Left ventricle myocardium inferior (tissue), 1 donor: ENCODE data around the gene MMP7. TPM values are rescaled to one million over a fixed set of nuclear protein-coding genes. Genes with fewer than 3 reads are reported as not detected.

Experiments
- DNase-seq: peaks from one replicate; pipeline ENCODE4 v3.0.0-alpha.2; 2020
- H3K27ac ChIP-seq: fragments of 200-600 bp; replicated peaks from 2 replicates; pipeline ENCODE4 v1.8.0; 2021
- H3K27me3 ChIP-seq: fragments of 200-600 bp; 2 replicates; pipeline ENCODE4 v1.8.0; 2021; ENCODE audit warnings: low read depth
- H3K36me3 ChIP-seq: fragments of 200-600 bp; 2 replicates; pipeline ENCODE4 v1.8.0; 2021
- H3K4me1 ChIP-seq: fragments of 200-600 bp; 2 replicates; pipeline ENCODE4 v1.8.0; 2021
- H3K4me3 ChIP-seq: fragments of 200-600 bp; 2 replicates; pipeline ENCODE4 v1.8.0; 2021; ENCODE audit warnings: mild to moderate bottlenecking, moderate library complexity
- H3K9me3 ChIP-seq: fragments of 200-600 bp; replicated peaks from 2 replicates; pipeline ENCODE4 v1.8.0; 2021
- intact Hi-C: fragments of 100-400 bp; cut with micrococcal nuclease; formaldehyde crosslinking; loops from one replicate; pipeline ENCODE4 v1.11.0; 2022
- total RNA-seq: library from RNA; stranded (reverse); fragmentation: NEBNext Ultra II Directional; extraction: Animal tissue kit (Norgen Biotek cat#: 25700); gene quantifications from one replicate; pipeline ENCODE4 v1.2.1, GENCODE V29; 2021
- TF ChIP-seq, protein P1 (sequence below): fragments of 200-600 bp; IDR thresholded peaks from 2 replicates; pipeline ENCODE4 v1.8.0; 2021; ENCODE audit warnings: antibody characterized with exemption, mild to moderate bottlenecking, borderline replicate concordance
- donor health status: DM: no; HTN: yes; CAD: no; lungs with severe emphysema.

The MMP7 gene
- total RNA-seq, 1 donor from 2014 or later = not detected

DNA sequence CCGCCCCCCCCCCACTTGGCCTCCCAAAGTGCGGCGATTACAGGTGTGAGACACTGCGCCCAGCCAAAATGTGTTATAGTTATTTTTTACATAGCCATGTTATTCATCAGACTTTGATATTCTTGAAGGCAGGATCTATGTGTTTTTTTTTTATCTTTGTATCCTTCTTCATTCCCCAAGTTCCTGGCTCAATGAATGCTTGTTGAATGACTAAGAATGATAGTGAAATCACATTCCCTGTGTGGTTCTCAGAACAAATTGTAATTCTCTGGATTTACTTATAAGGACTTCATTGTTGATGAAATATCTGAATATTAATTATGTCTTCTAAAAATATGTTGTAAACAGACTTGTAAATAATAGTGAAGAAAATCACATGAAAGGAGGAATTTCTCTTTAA is 33.5 kb downstream of the MMP7 start:
- no peaks in the 10 kb centered on the region for H3K36me3 ChIP-seq
- intact Hi-C loops = loop anchor here (5.0 kb wide), 1 partner anchor 155 kb away; no protein-coding TSS in a partner anchor
- no peaks in the 10 kb centered on the region for H3K4me1 ChIP-seq
- H3K4me3 ChIP-seq = no peak overlapping the region
- no peaks in the 10 kb centered on the region for H3K9me3 ChIP-seq
- TF ChIP-seq, protein P1, sequence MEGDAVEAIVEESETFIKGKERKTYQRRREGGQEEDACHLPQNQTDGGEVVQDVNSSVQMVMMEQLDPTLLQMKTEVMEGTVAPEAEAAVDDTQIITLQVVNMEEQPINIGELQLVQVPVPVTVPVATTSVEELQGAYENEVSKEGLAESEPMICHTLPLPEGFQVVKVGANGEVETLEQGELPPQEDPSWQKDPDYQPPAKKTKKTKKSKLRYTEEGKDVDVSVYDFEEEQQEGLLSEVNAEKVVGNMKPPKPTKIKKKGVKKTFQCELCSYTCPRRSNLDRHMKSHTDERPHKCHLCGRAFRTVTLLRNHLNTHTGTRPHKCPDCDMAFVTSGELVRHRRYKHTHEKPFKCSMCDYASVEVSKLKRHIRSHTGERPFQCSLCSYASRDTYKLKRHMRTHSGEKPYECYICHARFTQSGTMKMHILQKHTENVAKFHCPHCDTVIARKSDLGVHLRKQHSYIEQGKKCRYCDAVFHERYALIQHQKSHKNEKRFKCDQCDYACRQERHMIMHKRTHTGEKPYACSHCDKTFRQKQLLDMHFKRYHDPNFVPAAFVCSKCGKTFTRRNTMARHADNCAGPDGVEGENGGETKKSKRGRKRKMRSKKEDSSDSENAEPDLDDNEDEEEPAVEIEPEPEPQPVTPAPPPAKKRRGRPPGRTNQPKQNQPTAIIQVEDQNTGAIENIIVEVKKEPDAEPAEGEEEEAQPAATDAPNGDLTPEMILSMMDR = no peak
- DNase-seq = no peak
- H3K27me3 ChIP-seq = peaks cover 23% of the 10 kb centered on the region
- H3K27ac ChIP-seq = no peak overlapping the region

DNA sequence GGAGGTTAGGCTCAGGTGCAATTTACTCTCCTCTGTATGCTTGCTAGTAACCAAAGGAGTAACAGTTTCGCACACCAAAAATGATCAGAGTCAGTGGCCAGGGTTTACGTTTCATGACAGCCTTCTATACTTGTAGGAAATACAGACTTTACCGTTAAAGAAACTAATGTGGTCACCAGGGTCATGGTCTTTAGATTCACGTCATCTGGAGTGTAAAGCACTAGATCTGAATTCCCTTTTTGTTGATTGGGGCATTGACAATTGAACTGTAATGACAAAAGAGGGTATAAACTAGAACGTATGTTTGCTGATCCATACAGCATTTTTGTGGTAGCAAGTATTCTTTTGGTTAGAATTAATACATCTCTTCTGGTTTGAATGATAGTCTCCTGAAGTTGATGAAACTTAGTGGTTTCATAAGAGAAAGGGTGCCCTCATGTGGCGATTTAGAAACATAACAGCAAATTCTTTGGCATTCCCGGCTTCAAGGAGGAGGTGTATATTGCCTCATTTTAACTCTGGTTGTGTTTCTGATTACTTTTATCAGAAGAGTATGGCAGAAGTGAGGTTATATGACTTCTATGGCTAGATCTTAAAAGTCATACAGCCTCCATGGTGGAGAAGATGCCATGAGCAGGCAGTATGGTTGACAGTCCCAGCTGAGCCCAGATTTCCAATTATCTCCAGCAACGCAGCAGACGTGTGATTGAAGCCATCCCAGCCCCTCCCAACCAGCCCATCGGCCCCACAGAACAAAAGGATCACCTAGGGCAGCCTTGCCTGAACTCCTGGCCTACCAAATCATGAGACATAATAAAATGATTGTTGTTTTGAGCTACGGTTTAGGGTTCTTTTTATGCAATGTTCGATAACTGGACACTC is 35.1 kb downstream of the MMP7 start:
- intact Hi-C loops = loop anchor here (5.0 kb wide), 1 partner anchor 153 kb away; no protein-coding TSS in a partner anchor
- H3K27ac ChIP-seq = no peak overlapping the region
- DNase-seq = no peak
- TF ChIP-seq, protein P1 = peak; percentile 83
- no peaks in the 10 kb centered on the region for H3K4me1 ChIP-seq
- H3K4me3 ChIP-seq = no peak overlapping the region
- H3K27me3 ChIP-seq = peaks cover 16% of the 10 kb centered on the region
- H3K9me3 ChIP-seq = no peaks in the 10 kb centered on the region
- H3K36me3 ChIP-seq = no peaks in the 10 kb centered on the region

DNA sequence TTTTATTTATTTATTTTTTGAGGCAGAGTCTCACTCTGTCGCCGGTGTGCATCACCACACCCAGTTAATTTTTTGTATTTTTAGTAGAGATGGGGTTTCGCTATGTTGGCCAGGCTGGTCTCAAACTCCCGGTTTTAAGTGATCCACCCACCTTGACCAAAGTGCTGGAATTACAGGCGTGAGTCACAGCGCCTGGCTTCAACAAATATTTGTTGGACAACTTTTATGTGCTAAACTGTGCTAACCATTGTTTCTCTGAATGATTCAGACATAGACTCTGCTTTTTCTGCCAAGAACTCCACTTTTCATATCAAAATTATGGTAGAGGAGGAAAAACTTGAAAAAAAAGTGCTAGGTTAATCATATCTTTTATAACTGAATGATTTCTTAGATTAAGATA is 36.3 kb downstream of the MMP7 start:
- TF ChIP-seq, protein P1 = no peak
- Histone ChIP-seq H3K4me3 (no peak overlapping the region), H3K9me3 (no peaks in the 10 kb centered on the region), H3K36me3 (no peaks in the 10 kb centered on the region), H3K27ac (no peak overlapping the region), H3K4me1 (no peaks in the 10 kb centered on the region), H3K27me3 (peaks cover 16% of the 10 kb centered on the region)
- no peak for DNase-seq
- intact Hi-C loops = no loop called here

GRCh38 chr11:102493524-102493923 is 37.0 kb downstream of the MMP7 start:
- H3K36me3 ChIP-seq = no peaks in the 10 kb centered on the region
- H3K27ac ChIP-seq = no peak overlapping the region
- H3K4me1 ChIP-seq = no peaks in the 10 kb centered on the region
- peaks cover 16% of the 10 kb centered on the region for H3K27me3 ChIP-seq
- H3K4me3 ChIP-seq = no peak overlapping the region
- no peak for DNase-seq
- TF ChIP-seq, protein P1 = no peak
- H3K9me3 ChIP-seq = no peaks in the 10 kb centered on the region
- intact Hi-C loops = no loop called here

DNA sequence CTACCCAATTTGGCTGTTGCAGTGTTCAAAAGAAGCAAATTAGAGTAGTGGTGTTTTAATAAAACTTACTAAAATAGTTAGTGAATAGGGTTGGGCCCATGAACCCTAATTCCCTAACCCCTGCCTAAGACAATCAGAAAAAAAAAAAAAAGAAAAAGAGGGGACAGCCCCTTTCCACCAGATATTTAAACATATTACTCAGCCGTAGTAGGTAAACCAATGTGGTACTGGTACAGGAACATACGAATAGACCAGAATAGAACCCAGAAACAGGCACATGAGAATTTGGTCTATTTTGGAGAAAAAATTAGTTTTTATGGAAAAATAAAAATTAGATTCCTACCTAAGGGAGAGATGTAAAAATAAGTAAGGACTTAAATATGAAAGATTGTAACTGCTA is 38.6 kb downstream of the MMP7 start:
- H3K4me3 ChIP-seq = no peak overlapping the region
- no peak overlapping the region for H3K27ac ChIP-seq
- TF ChIP-seq, protein P1 = no peak
- intact Hi-C loops = no loop called here
- H3K9me3 ChIP-seq = no peaks in the 10 kb centered on the region
- no peak for DNase-seq
- no peaks in the 10 kb centered on the region for H3K36me3 ChIP-seq
- peaks cover 16% of the 10 kb centered on the region for H3K27me3 ChIP-seq
- no peaks in the 10 kb centered on the region for H3K4me1 ChIP-seq
